ENCODE results near the gene MCCC1. TPM values are rescaled to one million over a fixed set of nuclear protein-coding genes. Genes with fewer than 3 reads are reported as not detected.
"Not testable (repeated sequence)": the region's sequence is repeated elsewhere in the genome, so short reads cannot be mapped to it uniquely, and the experiment has no call there.

Gene MCCC1
- total RNA-seq, 1 donor from 2014 or later: 32.5 TPM

GRCh38 chr3:183006396-183007002 lies 92.8 kb downstream of the MCCC1 start:
- intact Hi-C loops (cut with DNase I): no loop called here
- no peak for DNase-seq (ENCODE audit: low spot score)

- DNase-seq (ENCODE audit: low spot score): no peak
- intact Hi-C loops (cut with DNase I): no loop called here
Measured at GRCh38 chr3:182999767-183000166, 99.5 kb downstream of the MCCC1 start.

GRCh38 chr3:182993486-182994201 lies 105.7 kb downstream of the MCCC1 start:
- DNase-seq (ENCODE audit: low spot score); intact Hi-C loops (cut with DNase I): not testable (repeated sequence)

GRCh38 chr3:182989566-182989965 lies 109.7 kb downstream of the MCCC1 start:
- intact Hi-C loops (cut with DNase I): no loop called here
- DNase-seq (ENCODE audit: low spot score): no peak

- intact Hi-C loops (cut with DNase I): no loop called here
- DNase-seq (ENCODE audit: low spot score): no peak
Measured at GRCh38 chr3:182986021-182986420, 113.3 kb downstream of the MCCC1 start.

GRCh38 chr3:182983876-182984275 lies 115.4 kb downstream of the MCCC1 start:
- DNase-seq (ENCODE audit: low spot score): no peak

GRCh38 chr3:182981038-182981380 lies 118.3 kb downstream of the MCCC1 start:
- DNase-seq (ENCODE audit: low spot score): no peak
- intact Hi-C loops (cut with DNase I): no loop called here

More at GRCh38 chr3:182983876-182984275, 115.4 kb downstream of the MCCC1 start:
- intact Hi-C loops (cut with DNase I): no loop called here

GRCh38 chr3:182980204-182981037 lies 118.9 kb downstream of the MCCC1 start, which contains the start of gene DCUN1D1:
TSS of gene DCUN1D1 (minus strand) at chr3:182980538. CDS start at chr3:182980489, 49 bp downstream.
- intact Hi-C loops (cut with DNase I): no loop called here
- DNase-seq (ENCODE audit: low spot score): peak; percentile 96

- intact Hi-C loops (cut with DNase I): no loop called here
- no peak for DNase-seq (ENCODE audit: low spot score)
Measured at GRCh38 chr3:182979674-182980191, 119.6 kb downstream of the MCCC1 start.

GRCh38 chr3:182979103-182979673 lies 120.1 kb downstream of the MCCC1 start:
- intact Hi-C loops (cut with DNase I): no loop called here

GRCh38 chr3:182978387-182978786 lies 120.9 kb downstream of the MCCC1 start:
- no peak for DNase-seq (ENCODE audit: low spot score)
- intact Hi-C loops (cut with DNase I): no loop called here

More at GRCh38 chr3:182979103-182979673, 120.1 kb downstream of the MCCC1 start:
- no peak for DNase-seq (ENCODE audit: low spot score)

GRCh38 chr3:182973047-182973446 lies 126.2 kb downstream of the MCCC1 start:
- intact Hi-C loops (cut with DNase I): no loop called here
- no peak for DNase-seq (ENCODE audit: low spot score)

GRCh38 chr3:182972387-182972786 lies 126.9 kb downstream of the MCCC1 start:
- intact Hi-C loops (cut with DNase I): no loop called here

GRCh38 chr3:182971637-182972036 lies 127.7 kb downstream of the MCCC1 start:
- intact Hi-C loops (cut with DNase I): no loop called here
- DNase-seq (ENCODE audit: low spot score): no peak

More at GRCh38 chr3:182972387-182972786, 126.9 kb downstream of the MCCC1 start:
- no peak for DNase-seq (ENCODE audit: low spot score)

- intact Hi-C loops (cut with DNase I): no loop called here
- DNase-seq (ENCODE audit: low spot score): no peak
Measured at GRCh38 chr3:182970811-182971418, 128.4 kb downstream of the MCCC1 start.

GRCh38 chr3:182969853-182970252 lies 129.4 kb downstream of the MCCC1 start:
- DNase-seq (ENCODE audit: low spot score): no peak
- intact Hi-C loops (cut with DNase I): no loop called here

GRCh38 chr3:182969277-182969676 lies 130.0 kb downstream of the MCCC1 start:
- intact Hi-C loops (cut with DNase I): no loop called here
- no peak for DNase-seq (ENCODE audit: low spot score)

GRCh38 chr3:182967218-182968204 lies 131.8 kb downstream of the MCCC1 start:
- intact Hi-C loops (cut with DNase I): no loop called here
- DNase-seq (ENCODE audit: low spot score): no peak

All from cardiac septum (tissue), 1 donor.